Midbrain (tissue), 1 donor: ENCODE measurements around the gene ISCU.

ENCODE experiments used
- DNase-seq: peaks from one replicate; lab custom pipeline; 2025; lab: John Stamatoyannopoulos, UW

Gene ISCU

DNA sequence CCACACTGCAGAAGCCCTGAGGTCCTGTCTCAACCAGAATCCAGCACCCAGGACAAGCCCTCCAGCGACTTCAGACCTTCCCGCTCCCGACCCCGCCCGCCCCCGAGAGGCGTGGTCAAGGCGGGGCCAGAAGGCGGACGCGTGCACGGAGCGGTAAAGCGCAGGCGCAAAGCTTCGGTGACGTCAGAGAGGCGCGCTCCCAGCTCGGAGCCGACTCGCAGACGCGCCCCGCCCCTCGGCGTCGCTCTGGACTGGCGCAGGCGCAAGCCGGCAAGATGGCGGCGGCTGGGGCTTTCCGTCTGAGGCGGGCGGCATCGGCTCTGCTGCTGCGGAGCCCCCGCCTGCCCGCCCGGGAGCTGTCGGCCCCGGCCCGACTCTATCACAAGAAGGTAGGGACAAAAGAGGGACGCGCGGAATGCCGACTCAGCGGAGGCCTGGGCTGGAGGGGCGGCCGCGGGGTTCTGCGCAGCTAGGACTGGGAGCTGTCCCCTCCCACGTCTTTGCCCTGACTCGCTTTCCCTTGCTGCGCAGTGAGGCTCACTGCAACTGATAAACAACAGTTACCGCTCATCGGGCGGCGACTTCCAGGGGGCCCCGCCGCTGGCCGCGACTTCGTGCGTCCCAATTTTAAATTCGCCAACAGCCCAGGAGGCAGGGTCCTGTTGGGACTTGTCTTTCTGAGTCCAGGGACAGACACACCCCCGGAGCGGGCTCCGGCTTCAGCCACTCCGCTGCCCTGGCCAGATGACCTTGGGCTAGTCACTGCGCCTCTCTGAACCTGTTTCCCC lies at the start of gene ISCU:
ISCU (plus strand) TSS at position 249 of the 788 bp plus-strand sequence; CDS start at position 276, 27 bp downstream.
- DNase-seq = peak; percentile 98

DNA sequence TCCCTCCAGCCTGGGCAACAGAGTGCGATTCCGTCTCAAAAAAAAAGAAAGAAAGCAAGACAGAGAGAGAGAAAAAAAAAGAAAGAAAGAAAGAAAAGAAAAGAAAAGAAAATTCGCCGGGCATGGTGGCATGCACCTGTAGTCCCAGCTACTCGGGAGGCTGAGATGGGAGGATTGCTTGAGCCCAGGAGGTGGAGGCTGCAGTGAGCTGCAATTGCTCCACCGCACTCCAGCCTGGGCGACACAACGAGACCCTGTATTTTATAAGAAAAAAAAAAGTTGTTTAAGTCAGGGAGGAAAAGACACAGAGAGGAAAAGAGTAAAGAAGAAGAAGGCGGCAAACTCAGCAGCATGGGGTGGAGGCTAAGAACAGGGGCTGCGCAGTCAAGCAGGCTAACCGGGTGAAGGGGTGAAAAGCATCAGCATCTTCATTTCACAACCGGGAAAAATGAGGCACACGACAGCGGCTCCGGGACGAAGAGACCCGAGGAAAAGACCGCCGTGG lies 47.9 kb upstream of the ISCU start:
- DNase-seq = no peak

DNA sequence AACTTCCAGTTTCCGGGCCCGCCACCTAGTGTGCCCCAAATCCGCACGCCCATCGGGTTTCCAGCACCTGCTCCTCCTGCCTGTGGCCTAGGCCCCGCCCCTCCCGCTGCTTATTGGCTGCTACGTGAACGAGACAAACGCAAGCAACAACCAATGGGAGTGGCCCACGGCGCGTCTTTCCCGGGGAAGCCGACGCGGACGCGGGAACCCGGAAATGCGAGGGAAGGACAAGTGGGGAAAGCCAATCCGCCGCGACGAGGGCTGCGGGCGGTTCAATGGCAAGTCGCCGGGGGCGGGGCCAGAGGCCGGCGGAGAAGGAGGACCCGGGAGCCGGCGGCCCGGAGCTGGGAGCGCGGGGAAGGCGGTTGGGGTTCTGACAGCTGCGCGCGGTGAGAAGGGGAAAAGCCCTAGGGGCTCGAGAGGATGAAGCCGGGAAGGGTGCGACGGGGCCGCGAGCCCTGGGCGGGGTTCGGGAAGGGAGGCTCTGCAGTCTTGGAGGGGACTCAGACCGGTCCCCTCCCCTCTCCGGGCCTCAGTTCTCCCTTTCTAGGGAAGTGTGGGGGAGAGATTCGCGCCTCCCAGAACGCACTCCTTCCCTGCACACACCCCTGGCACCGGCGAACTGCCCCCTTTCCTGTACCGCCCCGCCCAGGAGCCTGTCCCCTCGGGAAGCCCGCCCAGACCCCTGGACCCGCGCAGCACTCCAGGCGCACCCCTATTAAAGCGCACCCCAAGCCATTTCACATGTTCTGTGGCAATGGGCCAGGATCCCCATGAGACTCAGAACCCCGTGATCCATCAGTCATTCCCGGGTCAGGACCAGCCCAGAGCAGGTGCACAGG lies 47.2 kb upstream of the ISCU start, which contains the start of gene FICD:
FICD (plus strand) TSS at position 305 of the 842 bp plus-strand sequence. CDS start 1,696 bp downstream, outside the sequence.
- DNase-seq = peak; percentile 100

DNA sequence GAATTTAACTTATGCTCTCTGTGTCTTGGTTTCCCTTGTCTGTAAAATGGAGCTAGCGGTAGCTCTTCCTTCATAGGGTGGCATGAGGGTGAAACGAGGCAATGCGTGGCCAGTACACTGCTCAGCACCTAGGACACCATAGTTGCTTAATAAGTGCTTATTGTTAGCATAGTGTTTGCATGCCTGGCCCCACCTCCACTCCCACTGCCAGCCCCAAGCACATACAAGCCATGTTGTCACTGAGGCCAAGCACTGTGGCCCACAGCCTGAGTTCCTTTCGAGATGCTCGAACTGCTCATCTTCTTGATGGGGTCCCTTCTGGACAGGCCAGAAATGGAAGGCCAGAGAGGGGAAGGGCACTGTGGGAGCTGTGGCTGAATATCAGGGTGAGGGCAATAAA lies 46.5 kb upstream of the ISCU start:
- DNase-seq = no peak

DNA sequence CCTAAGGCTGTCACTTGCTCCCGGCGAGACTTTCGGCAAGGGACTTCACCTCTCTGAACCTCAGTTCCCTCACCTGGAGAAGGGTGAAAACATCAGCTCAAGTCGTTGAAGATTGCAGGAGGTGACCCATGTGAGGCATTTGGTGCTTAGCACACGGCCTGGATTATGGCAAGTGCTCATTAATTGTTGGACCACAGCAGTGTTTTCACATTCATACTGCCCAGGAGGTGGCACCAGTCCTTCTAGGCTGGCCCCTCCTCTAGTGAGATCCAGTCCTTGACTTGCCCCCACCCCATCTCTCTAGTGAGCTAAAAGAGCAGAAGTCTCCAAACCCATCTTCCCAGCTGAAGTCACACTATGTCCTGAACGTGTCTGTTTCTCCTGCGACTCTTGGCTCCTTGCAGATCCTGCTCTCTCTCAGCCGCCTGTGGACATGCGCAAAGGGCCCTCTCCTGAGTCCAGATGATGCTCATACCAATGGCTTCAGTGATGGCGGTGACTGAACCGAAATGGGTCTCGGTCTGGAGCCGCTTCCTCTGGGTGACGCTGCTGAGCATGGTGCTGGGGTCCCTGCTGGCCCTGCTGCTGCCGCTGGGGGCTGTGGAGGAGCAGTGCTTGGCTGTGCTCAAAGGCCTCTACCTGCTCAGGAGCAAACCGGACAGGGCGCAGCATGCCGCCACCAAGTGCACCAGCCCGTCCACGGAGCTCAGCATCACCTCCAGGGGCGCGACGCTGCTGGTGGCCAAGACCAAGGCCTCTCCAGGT lies 45.7 kb upstream of the ISCU start:
- DNase-seq = no peak

DNA sequence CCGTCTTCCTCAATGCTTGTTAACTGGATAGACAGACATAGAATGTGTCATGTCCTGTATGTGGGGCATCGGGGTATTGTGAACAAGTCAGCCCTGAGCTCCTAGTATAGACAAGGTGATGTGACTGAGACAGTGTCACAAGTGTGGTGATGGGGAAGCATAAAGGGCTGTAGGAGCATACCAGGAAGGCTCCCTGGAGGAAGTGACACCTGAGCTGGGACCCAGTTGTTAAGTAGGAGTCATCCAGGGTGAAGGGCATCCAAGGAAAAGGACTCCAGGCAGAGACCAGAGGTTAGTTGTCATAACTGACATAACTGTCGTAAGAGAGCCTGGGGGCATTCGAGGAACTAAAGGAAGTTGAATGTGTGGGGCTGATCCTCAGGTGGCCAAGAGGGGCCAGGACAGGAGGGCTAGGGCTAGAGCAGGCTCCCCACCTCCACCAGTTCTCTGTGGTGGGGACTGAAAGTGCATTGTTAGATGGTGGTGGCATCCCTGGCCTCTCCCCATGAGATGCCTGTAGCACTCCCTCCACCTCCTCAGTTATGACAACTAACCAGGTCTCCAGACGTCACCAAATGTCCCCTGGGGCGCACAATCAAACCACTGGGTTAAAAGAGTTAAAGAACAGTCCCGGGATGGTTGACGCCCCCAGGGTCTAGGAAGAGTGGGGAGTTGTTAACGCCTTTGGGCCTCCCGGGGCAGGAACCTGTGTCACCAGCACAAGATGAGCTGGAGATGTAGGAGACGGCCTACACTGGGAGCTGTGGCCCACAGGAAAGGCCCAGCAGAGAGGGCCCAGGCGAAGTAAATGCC lies 44.9 kb upstream of the ISCU start:
- no peak for DNase-seq

DNA sequence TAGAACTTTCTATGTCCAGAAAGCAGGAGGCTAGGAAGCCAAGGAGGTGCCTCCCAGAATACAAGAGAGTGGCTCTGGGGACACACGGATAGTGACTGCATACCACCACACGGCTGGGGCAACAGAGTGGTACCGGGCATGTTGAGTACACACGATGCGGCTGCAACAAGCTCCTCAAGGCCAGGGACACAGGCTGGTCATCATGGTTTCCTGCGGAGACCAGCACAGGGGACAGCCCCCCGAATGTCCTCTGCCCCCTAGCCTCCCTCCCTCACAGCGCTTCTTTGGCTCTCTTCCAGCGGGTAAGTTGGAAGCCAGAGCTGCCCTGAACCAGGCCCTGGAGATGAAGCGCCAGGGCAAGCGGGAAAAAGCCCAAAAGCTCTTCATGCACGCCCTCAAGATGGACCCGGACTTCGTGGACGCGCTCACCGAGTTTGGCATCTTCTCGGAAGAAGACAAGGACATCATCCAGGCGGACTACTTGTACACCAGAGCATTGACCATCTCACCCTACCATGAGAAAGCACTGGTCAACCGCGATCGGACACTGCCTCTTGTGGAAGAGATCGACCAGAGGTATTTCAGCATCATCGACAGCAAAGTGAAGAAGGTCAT lies 44.2 kb upstream of the ISCU start:
- no peak for DNase-seq

DNA sequence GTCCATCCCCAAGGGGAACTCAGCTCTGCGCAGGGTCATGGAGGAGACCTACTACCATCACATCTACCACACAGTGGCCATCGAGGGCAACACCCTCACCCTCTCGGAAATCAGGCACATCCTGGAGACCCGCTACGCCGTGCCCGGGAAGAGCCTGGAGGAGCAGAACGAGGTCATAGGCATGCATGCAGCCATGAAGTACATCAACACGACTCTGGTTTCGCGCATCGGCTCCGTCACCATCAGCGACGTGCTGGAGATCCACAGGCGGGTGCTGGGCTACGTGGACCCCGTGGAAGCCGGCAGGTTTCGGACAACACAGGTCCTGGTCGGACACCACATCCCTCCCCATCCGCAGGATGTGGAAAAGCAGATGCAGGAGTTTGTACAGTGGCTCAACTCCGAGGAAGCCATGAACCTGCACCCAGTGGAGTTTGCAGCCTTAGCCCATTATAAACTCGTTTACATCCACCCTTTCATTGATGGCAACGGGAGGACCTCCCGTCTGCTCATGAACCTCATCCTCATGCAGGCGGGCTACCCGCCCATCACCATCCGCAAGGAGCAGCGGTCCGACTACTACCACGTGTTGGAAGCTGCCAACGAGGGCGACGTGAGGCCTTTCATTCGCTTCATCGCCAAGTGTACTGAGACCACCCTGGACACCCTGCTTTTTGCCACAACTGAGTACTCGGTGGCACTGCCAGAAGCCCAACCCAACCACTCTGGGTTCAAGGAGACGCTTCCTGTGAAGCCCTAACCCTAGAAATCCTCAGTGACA lies 43.5 kb upstream of the ISCU start:
- DNase-seq = no peak

DNA sequence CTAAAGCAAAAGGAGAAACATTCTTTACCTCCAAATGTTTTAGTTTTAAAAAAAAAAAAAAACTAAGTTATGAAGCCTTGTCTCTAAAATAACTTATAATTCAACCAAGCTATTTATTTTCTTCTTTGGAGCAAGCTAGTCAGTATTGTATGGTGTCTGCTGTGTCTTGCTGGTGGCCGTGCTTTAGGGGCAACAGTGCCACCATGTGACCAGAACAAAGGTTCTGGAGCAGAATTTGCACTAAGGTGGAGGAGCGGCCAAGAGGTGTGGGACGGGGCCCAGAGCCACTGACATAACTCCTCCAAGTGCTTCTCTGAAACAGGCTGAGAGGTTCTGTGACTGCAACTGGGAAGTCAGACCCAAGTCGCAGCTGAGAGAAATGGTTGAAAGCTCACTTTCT lies 42.8 kb upstream of the ISCU start:
- DNase-seq = no peak

DNA sequence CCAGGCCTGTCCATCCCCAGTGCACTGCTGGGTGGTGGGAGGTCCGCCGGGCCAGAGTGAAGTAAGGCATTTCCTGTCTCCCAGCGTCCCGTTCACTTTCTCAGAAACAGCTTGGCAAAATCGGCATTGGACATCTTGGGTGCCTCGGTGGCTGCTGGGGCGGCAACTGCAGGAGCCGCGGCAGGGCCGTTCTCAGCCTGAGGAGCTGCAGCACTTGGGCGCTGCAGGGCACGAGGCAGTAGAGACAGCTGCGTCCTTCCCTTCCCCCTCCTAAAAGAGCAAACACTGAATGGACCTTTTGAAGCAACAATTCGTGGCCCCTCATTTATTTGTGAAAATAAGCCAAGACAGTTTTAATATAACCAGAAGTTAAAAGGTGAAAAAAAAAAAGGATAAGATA lies 39.0 kb upstream of the ISCU start:
- peak; percentile 23 for DNase-seq

DNA sequence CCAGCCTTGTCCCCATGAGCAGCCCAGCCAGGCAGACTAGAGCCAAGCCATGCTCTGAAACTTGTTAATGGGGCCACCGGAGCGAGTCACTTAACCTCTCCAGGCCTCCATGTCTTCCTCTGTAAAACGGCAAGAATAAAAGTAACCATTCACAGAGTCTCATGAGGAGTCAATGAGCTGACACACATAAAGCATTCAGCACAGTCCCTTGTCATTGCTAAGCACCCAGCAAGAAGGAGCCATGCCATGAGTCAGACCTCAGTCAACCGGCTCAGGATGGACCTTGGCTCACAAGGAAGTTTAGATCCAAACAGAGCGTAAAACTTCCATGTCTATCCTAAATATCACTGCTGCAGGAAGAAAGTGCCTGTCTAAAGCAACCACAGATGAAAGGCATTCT lies 36.7 kb upstream of the ISCU start:
- DNase-seq = no peak

DNA sequence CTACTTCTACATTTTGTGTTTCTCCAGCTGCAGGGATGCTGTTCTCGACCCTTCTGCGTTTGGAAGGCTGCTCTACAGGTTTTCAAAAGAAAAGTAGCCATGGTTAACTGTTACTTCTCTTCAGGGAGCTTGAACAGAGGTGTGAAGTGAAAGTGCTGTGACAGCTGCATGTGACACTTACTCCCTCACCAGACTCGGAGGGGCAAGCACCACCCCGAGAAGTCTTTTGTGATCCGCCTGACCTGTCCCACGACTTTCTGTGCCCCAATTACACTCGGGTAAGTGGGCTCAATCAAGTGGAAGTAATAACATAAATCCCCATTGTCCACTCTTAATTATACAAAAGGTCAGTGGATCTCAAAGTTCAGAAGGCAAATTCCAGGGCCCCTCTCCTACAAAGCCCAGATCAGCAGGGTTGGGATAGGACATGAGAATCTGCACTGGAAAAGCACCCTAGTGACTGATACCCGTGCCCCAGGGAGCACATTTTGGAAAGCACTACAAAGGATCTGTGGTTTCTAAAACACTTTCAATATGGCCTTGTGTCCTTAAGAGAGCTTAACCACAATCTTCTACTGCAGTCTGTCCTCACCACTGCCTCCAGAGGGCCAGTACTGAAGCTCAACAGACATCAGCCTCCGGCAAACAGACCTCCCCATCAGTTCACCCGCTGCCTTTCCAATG lies 35.8 kb upstream of the ISCU start:
- no peak for DNase-seq

DNA sequence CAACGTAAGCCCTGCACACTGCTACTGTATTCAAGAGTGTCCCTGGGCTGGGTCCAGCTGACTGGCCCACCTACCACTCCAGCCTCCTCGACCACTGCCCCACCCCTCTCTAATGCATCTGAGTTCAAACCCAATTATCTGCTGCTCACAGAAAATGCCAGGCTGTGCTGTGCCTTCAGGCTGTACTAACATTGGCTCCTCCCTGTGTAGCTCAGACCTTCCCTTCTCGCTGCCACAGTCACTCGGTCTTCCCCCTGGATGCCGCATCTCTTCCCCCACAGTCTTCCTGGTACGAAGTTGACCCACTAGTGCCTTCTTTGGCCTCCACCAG lies 35.3 kb upstream of the ISCU start:
- no peak for DNase-seq

DNA sequence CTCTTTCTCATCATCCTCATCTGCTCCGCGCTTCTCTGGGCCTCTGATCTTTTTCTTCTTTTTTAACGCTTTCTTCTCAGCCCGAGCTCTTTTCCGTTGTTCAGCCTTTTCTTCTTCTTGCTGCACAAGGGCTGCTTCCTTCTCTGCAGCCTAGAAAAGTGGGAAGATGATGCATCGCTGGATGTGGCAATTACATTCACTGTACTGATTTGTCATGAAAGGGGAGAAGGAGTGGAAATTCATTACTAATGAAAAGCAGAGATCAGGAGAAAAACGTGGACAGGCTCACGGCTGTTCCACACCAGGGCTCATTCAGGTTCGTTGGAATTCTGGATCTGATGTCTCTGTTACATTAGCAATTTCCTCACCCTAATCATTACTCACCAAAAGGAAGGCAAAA lies 32.2 kb upstream of the ISCU start:
- no peak for DNase-seq

DNA sequence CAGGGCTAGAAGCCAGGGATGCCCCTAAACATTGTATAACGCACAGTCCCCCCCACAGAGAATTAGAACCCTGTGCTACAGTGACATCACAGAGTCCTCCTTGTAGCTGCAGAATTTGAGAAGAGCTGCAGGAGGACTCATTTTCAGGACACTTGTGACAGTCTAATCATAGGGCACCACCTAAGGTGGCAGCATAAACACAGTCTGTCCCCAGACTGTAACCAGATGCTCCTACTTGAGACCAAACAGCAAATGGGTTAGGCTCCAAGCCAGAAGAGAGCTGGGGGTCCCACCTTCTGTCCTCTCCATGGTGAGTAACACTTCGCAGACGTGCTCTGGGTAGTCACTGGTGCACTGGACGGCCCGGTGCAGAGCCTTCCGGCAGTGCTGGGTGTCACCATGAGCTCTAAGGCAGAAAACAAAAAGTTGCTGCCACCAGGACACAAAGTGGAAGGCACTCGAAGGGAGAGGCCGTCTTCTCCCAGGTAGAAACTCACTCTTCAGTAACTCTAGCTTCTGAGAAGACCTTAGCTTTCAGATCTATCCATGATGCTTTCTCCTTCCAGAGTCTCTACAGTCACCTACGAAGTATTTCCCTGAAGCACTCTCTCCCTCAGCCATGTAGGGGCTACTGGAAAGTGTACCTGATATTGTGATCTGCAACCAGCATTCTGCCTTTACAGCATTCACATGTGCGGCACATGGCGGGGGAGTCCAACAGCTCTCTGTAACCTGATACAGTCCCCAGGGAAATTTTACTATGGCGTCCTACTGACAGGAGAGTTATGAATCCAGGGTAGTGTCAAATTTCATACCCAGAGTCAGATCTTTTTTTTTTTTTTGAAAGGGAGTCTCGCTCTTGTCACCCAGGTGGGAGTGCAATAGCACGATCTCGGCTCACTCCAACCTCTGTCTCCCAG lies 30.2 kb upstream of the ISCU start:
- no peak for DNase-seq

DNA sequence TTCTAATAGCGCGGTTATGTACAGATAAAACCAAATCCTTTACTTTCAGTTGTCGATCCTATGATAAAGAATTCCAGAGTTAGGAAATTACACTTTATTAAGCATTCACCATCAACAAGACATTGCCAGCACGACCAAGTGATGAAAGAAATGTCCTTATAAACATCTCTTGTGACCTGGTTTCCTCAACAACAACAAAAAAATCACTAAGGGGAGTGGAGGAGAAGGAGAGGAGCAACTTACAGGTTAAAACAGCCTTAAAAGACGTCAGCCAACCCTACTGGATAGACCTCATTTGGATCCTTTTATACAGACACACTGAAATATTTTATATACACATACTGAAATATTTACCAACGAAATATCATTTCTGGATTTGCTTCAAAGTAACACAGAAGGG lies 24.2 kb upstream of the ISCU start:
- DNase-seq = no peak

DNA sequence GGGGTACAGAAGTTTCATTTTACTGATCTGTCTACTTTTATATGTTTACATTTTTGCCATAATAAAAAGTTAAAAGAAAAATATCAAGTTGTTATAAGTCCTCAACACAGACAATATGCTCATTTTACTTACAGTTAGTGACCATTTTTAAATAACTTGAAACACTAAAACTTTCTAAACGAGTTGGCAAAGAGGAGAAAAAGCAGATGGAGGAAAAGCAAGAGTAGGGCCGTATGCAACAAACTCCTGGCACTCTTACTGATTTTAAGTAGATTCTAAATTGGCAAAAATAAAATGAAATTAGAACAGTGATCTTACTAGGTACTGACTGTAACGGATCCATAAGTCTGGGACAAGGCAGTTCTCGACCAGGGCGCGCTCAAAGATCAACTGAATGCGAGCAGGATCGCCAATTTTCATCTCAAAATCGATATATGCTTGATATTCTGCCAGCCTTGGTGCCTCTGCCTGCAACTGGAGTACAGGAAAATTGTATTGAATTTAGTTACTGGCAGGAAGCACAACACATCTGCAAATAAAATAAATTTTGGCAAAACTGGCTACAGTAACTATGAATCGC lies 23.7 kb upstream of the ISCU start:
- DNase-seq = no peak

DNA sequence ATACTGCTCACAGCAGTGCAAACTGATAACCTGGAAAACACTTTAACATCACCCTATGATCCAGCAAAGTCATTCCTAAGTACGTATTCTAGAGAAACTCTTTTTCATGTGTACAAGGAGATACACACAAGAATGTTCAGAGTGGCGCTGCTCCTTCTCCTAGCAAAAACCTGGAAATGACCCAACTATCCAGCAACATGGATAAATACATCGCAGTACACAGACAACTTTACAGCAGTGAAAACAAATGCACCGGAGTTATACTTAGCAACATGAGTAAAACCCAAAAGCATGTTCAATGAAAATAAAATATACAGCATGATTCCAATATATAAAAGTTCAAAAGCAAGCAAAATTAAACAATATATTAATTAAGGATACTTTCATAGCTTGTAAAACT lies 20.1 kb upstream of the ISCU start:
- no peak for DNase-seq
